ENCODE measurements around the gene BPIFB3.

The BPIFB3 gene

DNA sequence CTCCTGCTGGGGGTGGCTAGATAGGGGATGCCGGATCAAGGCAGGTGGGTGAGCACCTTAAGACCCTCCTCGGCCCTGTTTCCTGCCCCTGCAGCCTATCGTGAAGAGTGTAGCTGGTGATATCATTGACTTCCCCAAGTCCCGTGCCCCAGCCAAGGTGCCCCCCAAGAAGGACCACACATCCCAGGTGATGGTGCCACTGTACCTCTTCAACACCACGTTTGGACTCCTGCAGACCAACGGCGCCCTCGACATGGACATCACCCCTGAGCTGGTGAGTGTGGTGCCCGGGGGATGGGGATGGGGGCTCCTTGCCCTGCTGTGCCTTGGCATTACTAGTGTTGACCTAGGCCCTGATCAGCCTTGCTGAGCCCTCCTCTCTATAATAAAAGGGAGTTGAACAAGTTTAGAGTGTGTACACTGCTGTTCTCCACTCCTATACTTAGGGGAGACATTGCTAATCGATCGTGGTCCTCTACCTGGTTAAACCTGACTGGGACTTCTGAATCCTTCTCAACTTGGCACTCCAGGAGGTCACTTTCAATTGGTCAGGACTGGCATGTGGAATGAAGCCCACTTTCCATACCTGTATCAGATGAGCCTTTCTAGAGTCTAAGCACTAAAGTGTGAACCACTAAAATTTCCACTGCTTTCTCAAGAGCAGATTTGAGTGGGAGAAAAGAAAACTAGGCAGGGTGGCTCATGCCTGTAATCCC, 11.0 kb downstream of the BPIFB3 start:
- no peak for DNase-seq

DNA sequence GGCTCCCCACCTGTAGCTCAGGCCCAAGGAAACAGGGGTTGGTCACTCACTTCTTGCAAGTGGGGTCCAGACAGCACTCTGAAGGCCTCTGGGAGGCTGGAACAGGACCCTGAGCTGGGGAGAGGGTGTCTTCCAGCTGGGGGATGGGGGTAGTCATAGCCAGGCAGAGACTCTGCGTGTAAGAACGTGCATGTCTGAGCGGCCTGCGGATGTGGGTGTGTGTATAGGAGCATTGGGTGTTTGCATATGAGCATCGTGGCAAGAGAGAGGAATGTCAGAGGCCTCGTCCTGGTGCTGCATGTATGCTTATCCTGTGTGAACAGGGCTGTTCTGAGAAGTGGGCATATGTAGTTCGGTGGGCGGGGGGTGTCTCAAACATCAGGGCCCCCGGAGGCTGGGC, 12.1 kb downstream of the BPIFB3 start:
- no peak for DNase-seq

DNA sequence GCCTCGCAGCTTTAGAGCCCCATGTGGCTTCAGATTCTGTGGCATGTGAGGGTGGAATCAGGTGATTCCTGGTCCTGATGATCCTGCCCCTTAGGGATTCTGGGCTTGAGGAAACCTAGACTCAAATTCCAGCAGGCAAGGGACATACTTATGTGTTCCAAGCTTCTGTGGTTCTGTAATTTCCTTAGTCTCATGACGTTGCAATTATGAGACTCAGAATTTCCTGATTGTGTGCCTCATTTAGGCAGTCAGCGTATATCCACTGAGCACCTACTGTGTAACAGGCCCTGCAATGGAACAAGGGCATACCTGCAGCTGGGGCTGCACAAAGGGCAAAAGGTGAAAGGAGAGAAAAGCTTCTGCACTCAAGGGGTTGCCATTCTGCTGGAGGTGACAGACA, 14.1 kb downstream of the BPIFB3 start:
- DNase-seq, result no peak

DNA sequence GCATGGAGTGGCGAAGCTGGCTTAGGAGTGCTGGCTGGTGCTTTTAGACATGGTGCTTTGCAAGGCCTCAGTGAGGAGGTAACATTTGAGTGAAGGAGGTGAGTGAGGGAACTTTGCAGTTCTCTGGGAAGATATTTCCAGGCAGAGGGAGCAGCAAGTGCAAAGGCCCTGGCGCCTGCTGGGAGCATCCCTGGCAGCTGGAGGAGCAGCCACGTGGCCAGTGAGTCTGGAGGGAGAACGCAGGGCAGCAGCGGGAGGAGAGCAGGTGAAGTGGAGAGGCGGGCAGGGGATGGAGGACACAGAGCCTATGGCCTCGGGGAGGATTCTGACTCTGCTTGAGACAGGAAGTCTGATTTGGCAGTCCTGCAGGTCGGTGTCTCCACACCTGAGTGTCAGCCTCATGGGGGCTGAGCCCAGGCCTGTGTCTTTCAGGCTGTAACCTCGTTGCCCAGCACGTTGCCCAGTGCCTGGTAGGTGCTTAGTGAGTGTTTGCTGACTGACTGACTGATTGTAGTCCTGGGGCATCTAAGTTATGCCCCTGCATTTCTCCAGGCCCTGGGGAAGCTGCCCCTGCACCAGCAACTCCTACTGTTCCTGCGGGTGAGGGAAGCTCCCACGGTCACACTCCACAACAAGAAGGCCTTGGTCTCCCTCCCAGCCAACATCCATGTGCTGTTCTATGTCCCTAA, 14.7 kb downstream of the BPIFB3 start:
- DNase-seq, result no peak

DNA sequence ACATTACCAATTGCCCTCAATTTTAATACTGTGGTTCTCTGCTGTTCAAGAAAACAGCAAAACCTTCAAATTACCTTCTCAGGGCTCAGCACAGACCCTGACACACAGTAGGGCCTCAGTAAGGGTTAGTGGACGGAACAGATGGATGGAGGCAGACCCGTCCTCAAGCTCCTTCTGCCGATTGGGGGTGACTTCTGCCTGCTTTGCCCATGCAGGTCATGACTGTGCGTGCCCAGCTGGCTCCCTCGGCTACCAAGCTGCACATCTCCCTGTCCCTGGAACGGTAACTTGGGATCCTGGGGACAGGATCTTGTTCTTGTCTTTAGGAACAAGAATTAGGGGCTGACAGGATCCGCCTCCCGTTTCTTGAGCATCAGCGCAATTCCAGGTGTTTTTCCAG, 16.0 kb downstream of the BPIFB3 start:
- DNase-seq, result no peak

DNA sequence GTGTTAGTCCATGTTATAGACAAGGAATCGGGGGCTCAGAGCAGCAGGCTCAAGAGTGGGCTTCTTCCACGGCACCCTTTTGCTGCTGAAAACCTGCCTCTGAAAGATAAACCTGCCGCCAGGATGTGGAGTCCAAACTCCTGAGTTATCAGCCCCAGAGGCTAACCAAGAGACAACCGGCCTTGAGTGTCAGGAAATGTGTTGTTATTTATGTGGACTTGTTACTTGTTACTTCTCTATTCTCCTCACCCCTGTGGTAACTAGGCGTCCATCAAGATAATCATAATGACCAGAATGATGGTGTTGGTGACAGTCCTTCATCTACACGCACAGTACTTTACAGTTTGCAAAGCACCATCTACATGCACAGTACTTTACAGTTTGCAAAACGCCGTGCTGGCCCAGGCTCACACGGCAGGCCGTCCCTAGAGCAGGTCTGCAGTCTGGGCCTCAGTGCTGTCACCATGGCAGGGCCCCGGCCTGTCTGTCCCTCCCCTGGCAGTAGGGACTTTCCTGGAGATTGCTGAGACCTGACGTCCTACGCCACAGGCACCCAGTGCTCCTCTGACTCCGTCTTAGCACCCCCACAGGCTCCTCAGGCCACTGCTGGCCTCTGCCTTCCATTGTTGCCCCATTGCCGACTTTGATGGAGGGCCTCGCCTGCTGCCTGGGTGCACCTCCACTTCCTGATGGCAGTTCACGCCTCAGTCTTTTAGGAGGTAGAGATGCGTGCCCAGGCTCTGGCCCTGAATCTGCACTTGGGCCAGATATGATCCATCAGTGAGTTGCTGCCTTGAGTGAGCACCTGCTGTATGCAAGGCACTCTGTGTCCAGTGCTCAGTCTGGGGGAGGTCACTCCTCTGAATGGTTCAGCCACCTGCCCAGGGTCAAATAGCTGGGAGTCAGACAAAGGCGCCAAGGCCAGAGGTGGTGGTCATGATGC, 16.7 kb downstream of the BPIFB3 start:
- DNase-seq, result no peak

DNA sequence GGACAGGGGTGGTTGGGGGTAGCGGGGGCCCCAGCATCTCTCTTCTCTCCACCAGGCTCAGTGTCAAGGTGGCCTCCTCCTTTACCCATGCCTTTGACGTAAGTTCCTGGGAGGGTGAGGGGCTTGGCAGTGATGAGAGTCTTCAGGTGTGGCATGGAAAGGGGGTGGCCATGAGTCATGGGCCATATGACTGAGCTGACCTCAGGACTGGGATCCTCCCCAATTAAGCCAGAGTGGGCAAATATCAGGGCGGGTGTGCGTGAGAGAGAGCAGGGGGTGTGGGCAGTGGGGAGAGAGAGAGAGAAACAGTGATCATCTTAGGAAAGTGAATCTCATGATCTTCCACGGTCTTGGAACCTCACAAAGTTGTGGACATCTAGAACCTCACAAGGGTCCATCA, 17.5 kb downstream of the BPIFB3 start:
- DNase-seq, result no peak

DNA sequence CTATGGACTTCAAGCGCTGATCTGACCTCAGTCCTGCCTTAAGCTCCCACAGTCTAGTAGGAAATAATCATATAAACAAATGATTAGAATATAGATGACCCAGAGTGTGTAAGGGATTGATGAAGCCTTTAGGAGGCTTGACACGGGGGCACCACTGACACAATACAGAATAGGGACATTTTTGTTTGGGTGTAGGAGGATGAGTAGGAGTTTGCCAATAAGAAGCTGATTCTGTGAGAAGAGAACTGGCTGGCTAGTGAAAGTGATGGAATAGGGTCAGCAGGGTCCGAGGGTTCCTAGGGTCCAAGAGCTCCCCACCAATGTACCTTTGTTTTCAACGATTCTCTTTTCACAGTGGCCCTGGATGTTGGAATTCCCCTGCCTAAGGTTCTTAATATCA, 18.7 kb downstream of the BPIFB3 start:
- no peak for DNase-seq

DNA sequence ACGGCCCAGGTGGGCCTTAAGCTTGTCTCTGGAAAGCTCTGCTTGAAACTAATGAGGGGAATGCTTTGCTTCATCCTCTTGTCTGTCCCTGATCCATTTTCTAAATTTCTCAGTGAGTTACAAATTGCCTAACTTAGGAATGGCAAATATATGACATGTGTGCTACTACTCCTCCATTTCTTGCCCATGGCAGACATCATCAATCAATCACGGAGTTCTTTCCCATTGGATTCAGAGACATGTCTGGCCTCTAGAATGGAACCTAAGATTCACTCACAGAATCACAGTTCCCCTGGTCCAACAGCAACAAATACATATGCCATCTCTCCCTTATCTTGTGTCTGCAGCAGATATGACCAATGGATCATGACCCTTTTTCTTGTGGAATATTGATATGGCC, 19.1 kb downstream of the BPIFB3 start:
- DNase-seq, result no peak

DNA sequence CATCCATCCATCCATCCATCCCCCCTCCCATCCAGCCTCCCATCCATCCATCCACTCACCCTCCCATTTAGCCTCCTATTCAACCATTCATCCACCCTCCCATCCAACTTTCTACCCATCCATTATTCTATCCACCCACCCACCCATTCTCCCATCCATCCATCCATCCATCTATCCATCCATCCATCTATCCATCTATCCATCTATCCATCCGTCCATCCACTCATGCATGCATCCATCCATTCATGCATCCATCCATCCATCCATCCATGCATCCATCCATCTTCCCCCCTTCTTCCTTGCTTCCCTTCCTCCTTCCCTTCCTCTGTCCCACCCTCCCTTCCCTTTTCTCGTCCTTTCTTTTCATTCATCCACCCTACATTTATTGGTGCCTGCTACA, 21.0 kb downstream of the BPIFB3 start:
- DNase-seq, result no peak

DNA sequence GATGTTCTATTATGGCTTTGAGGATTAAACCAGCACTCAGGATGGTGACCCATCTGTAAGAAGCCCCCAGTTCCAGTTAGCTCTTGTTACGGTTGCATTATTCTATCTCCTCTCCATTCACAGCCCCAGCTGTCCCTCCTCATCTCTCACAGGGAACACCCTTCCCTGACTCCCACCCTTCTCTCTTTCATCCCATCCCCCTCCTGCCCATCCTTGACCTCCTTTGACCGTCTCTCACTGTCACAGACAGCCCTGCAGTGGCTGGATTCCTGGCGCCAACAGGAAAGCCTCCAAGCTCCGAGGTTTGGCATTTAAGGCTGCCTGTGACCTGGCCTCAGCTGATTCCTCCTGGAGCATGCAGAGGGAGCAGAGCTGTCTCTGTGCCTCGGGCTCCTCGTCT, 21.6 kb downstream of the BPIFB3 start:
- DNase-seq, result no peak

DNA sequence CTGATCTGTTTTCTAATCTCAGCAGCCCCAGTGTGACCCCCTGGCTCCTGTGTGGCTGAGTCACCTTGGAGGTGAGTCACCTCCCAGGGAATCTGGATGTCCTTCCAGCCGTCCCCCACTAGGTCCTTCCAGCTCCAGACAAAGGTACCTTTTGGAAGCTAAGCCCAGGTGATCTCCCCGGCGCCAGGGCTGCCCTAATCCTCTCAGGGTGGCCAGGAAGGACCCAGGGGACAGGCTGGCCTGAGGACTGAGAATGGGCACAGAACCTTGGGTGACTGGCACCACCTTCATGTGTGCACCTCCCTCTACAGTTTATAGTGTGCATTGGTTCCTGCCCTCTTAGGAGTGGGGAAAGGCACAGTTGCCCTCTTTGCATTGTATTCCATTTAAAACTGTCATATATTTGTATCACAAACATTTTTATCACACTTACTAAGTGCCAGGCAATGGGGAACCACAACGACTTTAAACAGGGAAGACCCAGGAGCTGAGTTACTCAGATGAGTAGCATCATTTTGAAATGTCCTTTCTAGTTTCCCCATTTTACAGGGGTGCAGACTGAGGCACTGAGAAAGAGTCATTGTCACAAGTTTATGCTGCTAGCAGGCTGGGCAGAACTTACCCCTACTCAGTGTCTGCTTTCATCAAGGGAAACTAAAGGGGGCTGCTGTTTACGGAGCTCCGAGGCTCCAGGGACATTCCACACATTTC, 23.1 kb downstream of the BPIFB3 start:
- no peak for DNase-seq

DNA sequence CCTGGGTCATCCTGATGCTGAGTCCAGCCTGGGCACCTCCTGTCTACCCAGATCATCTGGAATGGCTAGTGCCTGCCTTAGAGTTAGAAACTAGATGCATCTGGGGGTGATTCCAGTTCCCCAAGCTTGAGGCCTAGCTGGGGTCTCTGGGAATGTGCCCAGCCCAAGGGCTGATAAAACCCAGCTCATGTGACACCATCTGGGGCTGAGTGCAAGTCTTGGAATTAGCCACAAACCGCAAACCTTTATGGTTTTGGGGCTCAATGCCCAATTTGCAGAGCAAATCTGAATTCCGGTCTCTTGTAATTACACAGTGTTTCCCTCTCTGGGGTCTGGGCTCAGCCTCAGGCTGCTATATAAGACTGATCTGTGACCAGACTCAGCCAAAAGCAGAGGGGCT, 25.6 kb downstream of the BPIFB3 start, which contains the start of gene BPIFB4:
Gene BPIFB4, plus strand, starts transcription at position 385 of the 400 bp plus-strand sequence. CDS start 1,884 bp downstream, outside the sequence.
- DNase-seq, result no peak

DNA sequence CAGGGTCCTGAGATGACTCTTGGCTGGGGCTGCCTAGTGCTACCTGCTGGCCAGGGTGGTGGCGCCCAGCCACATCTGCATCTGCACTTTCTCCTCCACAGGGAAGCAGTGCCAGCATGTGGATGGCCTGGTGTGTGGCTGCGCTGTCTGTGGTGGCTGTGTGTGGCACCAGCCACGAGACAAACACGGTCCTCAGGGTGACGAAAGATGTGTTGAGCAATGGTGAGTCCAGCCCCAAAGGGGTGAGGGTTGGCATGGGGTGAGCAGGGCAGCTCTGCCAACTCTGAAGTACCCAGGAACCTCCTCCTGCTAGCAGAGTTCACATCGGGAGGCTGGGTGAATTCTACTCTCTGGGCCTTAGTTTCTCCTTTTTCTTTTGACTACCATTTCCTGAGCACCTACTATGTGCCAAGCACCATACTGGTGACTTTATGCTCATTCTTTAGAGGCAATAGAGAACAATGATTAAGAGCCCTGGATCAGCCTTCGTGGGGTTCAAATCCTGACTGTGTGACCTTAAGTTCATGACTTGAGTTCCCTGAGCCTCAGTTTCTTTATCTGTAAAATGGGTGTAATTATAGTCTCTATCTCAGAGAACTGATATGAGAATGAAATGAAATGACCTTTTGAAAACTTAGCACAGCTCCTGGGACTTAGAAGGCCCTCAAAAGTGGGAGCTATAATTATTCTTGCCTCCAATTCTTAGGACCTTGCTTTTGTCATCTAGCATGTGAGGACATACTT, 27.9 kb downstream of the BPIFB3 start:
- no peak for DNase-seq

DNA sequence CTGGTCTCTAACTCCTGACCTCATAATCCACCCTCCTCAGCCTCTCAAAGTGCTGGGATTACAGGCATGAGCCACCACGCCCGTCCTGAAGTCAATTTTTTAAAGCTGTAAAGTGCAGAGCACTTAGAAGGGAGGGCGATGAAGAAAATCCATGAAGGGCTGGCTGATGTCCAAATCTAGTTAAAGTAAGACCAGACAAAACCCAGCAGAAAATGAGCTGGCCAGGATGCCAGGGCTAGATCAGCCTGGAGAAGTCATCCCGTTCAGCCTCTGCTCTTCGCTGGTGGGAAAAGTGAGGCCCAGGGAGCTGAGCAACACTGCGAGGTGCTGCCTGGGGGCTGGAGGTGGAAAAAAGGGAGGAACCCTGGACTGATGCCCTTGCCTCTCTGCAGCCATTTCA, 28.8 kb downstream of the BPIFB3 start:
- DNase-seq, result no peak

DNA sequence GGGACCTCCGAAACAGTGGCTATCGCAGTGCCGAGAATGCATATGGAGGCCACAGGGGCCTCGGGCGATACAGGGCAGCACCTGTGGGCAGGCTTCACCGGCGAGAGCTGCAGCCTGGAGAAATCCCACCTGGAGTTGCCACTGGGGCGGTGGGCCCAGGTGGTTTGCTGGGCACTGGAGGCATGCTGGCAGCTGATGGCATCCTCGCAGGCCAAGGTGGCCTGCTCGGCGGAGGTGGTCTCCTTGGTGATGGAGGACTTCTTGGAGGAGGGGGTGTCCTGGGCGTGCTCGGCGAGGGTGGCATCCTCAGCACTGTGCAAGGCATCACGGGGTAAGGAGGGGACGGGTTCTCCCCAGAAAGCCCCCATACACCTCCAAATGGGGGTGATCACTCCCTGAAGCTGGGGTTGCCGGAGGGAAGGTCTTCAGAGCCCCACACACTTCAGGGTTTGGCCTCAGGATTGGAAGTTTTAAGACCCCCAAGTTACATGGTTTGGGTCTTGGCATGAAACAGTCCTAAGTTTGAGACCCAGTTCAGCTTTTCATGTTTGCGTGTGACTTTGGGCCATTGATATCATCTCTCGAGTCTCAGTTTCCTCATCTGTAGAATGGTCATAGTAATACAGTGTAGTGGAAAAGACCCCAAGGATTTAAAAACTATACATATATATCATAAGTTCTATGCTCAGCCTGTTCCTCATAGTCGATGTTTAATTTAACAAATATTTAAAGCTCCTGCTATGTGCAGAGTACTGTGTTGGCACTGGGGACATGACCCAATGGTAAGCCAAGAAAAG, 30.0 kb downstream of the BPIFB3 start:
- DNase-seq, result no peak

DNA sequence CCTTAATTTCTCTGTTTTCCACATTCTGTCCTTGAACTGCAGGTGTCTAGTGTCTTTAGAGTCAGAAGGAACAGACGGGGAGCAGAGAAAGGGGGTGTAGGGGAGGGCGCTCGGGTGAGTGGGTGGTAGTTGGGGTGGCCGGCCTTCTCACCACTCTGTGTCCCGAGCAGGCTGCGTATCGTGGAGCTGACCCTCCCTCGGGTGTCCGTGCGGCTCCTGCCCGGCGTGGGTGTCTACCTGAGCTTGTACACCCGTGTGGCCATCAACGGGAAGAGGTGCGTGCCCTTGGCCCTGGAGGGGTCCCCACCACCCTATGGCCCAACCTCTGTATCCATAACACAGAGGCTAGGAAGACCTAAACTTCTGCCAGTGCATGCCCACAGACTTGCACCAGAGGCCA, 31.0 kb downstream of the BPIFB3 start:
- no peak for DNase-seq

DNA sequence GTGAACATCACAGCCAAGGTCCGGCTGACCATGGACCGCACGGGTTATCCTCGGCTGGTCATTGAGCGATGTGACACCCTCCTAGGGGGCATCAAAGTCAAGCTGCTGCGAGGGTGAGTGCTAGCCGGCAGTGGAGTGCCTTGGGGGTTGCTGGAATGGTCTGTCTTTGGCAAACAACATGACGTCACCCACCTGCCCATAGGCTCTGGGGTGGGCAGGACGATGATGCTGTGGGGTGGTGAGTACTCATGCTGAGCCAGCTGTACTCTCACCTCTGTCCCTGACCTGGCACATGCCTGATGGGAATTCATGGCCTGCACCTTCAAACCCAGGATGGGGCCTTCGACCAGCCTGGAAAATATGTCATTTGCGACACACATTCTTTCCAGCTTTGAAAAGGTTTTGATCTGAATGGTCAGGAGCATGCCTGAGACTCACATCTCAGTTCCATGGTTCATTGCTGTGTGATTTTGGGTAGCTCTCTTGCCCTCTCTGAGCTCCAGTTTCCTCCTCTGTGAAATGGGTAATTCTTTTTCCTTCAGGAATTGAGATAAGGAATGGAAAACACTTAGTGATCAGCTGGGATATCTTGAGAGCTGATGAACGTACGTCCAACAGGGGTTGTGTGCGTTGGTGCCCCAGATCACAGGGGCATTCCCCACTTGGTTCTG, 32.5 kb downstream of the BPIFB3 start:
- DNase-seq, result no peak

DNA sequence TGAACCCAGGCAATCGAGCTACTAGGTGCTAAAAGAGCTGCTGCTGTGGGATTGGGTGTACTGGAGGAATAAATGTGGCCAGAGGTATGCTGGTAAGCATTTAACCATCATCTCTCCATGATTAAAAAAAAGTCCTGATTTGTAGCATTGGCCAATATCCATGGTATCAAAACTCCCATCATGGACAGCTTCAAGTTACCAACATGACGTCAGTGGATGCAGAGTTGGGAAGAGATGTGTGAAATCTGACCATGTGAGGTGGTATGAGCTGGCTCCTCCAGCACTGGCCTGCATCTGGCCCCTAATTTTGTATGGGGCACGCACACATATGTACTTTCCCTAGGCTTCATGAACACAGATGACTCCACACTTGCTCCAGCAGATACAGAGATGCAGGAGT, 37.4 kb downstream of the BPIFB3 start:
- no peak for DNase-seq

DNA sequence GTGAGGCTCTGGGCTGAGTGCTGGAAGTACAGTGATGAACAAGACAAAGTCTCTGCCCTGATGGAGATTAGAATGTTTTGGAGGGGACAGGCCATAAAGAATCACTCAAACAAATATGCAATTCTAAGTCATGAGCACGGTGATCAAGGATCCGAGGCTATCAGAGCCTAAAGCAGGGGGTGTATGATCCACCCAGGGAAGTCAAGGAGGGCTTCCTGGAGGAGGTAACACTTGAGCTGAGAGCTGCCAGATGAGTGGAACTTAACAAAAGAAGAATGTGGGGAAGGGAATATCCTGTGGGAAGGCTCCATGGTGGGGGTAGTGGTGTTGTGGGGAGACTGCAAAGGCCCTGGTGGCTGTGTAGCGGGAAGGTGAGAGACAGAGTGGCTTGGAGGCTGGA, 38.0 kb downstream of the BPIFB3 start:
- DNase-seq, result no peak

DNA sequence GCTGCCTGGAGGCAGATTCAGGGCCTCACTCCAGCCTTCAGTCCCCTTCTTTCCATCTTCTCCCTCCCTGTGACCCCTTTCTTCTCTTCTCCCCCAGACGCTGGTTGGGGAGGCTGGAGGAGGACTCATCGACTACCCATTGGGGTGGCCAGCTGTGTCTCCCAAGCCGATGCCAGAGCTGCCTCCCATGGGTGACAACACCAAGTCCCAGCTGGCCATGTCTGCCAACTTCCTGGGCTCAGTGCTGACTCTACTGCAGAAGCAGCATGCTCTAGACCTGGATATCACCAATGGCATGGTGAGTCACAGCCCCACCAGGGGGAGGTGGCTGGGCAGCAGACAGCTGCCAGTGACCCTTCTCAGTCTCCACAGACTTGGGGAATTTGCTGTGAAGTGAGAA, 38.7 kb downstream of the BPIFB3 start:
- no peak for DNase-seq
